GOT3 (cell line): ENCODE data around the gene TIAM2.
"Not testable (repeated sequence)": the region's sequence is repeated elsewhere in the genome, so short reads cannot be mapped to it uniquely, and the experiment has no call there.

Source experiments
- DNase-seq: peaks from one replicate; lab custom pipeline; 2025; ENCODE audit warnings: mixed read lengths; lab: John Stamatoyannopoulos, UW

TIAM2 gene

DNA sequence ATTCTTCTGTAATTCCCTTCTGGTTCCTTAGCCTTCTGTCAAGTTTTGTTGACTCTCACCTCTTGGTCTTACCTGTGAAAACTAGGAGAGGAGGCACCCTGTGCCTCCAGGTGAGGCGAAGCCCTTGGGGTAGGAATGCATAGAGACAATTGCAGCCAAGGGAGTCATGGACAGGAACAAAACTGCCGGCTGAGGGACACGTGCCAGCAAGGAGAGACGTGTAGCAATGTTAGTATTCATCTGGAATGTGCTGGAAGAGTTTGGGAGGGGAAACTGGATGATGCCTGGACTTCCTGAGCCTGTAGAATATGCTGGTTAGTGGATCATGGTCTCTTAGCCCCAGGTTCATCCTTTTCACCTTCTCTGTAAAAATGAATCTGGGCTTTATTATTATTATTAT, 3.9 kb upstream of the TIAM2 start:
- no peak for DNase-seq

DNA sequence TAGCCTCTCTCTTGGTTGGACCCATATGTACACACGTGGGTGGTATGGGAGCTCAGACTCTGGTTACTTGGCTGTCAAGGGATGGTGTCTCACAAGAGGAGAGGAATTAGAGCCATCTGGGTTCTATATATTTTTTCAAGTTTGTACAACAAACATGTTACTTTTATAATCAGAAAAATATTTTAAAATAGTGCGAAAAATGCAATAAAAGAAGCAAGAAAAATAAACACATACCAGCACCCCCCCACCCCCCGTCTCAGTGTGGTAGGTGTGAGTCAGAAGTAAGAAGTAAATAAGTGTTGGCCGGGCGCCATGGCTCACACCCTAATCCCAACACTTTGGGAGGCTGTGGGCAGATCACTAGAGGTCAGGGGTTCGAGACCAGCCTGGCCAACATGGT, 2.1 kb upstream of the TIAM2 start:
- DNase-seq: no peak

DNA sequence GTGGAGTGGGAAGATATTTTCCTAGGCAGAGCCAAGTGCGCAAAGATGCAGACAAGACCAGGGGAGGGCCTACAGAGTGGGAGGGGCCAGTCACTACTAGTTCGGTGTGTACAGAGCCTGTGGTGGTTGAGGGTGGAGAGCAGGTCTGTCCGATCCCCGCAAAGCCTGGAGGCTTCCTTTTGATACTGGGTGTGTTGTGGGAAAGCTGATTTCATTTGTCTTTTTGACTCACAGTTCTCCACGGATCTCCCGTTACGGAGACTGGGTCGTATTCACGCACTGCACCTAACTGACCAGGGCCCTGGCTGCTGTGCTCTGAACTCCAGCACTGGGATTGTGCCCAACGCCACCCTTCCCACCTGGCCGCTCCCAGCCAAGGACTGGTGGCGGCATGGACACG, 1.4 kb upstream of the TIAM2 start:
- no peak for DNase-seq

DNA sequence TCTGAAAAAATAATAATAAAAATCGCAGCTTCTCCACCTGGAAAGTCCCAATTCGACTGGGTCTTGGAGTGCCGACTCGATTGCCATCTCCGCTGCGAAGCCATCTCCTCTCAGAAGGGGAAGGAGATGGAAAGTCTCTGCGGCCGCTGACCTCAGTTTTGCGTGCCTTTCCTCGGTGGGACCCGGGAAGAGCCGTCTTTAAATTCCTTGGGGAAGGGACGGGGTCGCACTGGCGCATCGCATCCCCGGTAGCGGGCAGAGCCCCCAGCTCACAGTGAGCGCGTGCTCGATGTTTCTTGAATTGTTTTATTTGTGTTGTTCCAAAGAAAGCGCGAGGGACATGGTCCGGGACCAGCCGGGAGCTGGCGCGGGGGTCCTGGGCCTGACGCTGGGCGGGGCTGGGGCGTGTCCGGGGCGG, 270 bp upstream of the TIAM2 start:
- no peak for DNase-seq

DNA sequence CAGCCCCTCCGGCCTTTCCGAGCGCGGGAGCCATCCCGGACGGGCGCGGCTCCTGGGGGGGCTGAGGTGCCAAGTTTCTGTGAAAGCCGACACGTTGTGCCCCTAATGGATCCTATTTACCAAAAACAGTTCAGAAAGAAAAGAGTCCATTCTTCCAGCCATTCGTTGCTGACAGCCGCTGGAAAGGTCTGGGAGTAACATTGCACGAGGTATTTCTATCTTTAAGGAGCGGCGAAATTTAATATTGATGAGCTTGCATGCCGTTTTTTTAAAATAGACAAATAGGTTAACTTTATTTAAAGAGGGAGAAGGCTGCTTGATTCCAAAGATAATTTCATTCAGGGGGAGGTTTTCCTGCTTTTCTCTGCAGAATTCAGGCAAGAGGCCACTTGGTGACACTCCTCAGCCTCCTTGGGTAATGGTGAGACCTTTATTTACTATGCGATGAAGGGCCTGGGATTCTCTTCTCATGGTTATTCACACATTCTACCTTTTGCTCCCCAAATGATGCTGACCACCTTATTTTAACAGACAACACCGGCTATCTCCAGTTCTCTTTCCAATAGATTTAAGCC, 988 bp downstream of the TIAM2 start:
- DNase-seq: no peak

DNA sequence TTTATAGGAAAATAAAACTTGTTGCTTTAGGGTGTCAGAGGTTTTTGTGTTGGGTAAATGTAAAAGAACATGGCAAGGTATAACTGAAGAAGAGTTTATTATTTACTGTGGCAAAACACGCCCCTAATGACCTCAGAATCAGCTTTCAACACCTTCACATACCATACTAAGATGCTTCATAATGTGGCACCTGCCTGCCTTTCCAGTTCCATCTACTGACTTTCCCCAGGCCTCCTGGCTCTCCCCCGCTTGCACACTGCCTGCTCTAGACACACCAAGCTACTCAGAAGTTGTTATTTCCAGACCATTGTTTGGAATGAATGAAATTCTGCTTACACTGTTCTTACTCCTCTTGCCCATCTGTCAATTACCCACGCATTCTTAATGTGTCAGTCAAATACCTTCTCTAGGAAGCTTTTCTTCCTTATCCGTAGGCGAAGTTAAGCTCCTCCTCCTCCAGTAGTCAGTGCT, 1.8 kb downstream of the TIAM2 start:
- no peak for DNase-seq

DNA sequence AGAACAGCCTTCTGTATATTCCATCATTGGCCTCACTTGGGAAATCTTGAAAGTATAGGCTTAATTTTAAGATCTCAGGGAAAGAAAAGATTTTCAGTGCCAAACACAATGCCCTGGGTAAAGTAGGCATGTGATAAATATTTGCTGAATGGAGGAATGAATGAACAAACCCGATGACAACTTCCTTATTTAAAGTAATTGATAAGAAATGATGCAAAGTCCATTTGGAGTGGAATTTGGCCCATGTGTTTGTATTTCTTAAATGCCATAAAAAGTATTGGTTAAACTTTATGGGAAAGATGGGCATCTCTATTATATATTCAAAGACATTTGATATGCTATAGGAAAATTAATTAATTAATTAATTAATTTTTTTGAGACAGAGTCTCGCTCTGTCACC, 3.7 kb downstream of the TIAM2 start:
- no peak for DNase-seq

DNA sequence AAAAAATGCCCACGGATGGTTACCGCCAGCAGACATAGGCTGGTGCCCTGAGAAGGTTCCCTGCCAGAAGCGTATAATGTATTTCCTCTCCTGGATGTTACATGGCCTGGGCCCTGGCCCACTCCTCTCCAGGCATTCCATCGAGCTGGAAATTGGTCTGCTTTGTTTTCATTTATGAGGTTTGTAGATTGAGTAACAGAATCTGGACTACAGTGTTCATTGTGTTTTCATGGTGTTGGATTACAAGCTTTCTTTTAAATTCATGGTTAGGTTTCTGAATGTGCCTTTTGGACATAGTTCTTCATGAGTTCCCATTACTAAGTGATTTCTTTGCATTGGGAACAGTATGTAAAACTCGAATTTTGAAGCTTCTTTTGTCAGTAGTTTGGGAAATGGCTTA, 6.4 kb downstream of the TIAM2 start:
- DNase-seq: no peak

DNA sequence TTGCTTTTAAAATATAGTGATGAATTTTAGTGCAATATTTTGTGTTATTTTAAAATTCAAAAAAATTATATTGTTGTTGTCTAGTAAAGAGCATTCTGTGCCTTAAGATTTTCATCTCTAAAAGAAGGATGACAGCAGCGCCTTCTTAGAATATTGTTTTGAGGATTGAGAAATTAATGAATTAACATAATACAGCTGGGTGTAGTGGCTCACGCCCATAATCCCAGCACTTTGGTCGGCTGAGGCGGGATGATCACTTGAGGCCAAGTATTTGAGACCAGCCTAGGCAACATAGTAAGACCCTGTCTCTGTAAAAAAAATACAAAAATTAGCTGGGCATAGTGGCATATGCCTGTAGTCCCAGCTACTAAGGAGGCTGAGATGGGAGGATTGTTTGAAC, 6.8 kb downstream of the TIAM2 start:
- no peak for DNase-seq

DNA sequence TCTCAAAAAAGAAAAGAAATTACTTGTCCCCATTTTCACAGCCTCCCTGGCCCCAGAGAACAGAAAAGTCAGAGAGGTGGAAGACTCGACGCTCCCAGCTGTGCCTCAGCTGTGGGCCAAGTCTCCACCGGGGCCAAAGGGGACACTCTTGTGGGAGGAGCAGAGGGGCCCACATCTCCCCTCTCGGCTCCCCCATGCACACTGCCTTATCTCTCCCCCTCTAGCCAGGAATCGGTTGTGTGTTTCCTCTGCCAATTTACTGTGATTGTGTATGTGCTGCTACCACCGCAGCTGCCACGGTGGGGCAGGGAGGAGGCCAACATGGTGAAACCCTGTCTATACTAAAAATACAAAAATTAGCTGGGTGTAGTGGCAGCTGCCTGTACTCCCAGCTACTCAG, 8.4 kb downstream of the TIAM2 start:
- DNase-seq: no peak

DNA sequence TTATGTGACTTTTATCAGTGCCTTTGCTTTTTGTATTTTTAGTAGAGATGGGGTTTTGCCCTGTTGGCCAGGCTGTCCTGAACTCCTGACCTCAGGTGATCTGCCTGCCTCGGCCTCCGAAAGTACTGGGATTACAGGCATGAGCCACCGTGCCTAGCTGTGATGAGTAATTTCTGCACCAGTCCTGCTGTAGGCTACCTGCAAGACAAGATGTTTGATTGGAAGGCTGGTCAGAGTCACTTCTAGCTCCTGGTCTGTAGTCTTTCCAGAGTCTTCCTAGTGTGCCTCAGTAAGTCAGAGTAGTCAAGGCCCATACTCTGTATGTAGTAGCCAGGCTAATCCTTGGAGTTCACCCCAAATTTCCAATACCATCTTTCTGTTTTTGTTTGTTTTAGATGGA, 8.9 kb downstream of the TIAM2 start:
- DNase-seq: no peak

DNA sequence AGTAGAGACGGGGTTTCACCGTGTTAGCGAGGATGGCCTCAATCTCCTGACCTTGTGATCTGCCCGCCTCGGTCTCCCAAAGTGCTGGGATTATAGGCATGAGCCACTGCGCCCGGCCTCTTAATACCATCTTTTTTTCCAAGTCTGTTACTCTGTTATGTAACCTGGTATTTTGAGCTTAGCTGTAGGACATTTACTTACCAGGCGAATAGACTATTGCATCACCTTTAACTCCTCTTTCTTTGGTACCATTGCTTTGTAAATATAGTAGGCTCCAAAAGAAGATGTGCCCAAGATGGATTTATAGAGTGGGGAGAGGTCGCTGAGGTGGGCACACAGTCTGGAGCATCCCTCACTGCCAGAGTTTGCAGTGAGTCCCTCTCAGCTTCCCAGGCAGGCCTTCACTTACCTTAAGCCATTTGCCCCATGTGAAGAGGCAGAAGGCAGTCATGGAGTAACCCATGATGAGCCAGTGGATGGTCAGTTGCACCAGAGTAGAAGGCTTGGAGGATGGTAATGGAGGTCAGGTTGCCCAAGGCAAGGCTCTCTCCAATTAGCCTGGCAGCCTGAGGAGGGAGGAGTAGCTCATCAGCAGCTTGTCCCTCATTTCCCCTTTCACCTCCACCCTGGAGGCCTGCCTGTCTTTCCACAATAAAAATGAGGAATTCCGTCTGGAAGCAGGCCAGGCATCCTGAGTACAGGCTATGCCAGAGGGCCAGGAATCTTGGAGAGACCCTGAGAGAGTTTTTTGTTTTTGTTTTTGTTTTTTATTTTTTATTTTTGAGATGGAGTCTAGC, 9.7 kb downstream of the TIAM2 start:
- DNase-seq: no peak

DNA sequence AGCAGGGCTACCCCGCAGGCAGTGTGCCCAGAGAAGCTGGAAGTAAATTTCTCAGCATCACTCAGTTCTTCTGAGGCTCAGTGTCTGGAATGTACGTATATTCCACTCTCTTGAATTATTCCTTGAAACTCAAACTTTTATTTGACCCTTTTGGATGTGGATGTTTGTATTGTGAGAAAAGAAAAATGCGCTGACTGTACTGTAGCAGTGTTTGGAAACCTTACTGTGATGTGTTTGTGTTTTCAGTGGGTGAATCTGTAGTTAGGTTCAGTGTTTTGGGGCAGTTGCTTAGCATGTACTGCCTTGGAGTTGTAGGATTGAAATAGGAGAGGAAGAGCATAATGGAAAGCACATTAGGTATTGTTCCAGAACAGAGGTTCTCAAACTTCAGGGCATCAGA, 13.5 kb downstream of the TIAM2 start:
- no peak for DNase-seq

DNA sequence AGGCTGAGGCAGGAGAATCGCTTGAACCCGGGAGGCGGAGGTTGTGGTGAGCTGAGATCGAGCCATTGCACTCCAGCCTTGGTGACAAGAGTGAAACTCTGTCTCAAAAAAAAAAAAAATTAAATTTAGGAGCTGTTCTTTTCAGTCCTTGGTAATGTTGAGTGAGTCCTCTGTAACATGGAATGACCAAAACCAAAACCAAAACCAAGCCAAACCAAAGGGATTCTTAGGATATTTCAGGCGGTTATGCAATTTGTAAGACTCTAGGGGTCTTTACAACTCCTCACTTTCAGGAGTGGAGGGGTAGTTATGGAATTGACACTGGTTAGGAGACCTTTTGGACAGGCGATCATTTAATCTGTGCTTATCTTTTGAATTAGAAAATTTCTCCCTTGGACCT, 15.8 kb downstream of the TIAM2 start:
- no peak for DNase-seq

DNA sequence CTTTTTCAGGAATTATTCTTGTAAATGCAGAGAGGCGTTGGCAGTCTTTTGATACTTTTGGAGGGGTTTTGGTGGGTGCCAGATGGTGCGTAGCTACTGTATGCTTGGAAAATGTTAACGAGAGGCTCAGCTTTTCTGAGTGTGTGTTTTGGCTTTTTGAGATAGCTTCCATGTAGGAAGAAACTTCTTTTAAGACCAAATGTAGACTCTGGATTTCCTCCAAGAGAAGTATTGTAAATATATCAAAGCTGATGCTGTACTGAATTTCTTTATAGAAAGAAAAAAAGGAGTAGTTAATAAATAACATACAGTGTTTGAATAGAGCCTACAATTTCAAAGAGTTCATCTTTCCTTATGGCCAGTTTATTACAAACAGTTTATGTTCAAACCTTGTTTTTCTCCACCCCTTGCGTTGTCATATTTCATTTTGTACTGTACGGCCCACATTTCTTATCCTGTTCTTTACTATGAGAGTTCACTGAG, 16.7 kb downstream of the TIAM2 start:
- DNase-seq: no peak

DNA sequence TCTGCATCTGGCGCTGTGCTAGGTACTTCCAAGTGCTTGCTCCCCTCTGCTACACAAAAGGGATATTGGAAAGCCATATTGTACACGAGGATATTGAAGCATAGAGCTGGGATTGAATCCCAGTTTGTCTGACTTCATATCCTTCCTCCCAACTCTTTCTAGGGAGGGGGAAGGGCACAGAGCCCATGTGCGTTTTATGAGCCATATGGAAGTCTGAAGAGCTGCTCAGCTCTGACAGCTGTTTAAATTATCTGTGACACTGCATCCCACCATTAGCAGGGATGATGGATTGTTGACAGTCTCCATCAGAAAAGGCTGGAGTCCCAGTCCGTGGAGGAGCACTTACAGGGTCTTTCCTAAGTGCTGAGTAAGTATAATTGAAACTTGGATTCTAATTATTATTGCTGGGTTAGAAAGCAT, 18.4 kb downstream of the TIAM2 start:
- no peak for DNase-seq

DNA sequence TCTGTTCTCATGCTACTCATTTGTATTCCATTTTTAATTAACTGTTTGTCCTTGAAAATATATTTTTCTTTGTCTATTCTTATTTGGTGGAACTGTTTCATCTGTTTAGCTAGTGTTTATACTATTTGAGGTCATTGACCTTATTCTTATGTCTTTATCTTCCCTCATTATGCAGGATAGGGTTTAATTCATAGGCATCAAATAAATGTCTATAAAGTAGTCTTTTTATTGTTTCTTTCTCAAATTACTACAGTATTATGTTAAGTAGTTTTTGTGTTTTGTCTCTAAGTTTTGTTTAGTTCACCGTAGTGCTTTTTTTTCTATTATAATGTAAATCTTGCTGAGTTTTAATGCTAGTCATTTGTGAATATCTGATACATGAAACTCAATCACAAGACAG, 19.0 kb downstream of the TIAM2 start:
- no peak for DNase-seq

DNA sequence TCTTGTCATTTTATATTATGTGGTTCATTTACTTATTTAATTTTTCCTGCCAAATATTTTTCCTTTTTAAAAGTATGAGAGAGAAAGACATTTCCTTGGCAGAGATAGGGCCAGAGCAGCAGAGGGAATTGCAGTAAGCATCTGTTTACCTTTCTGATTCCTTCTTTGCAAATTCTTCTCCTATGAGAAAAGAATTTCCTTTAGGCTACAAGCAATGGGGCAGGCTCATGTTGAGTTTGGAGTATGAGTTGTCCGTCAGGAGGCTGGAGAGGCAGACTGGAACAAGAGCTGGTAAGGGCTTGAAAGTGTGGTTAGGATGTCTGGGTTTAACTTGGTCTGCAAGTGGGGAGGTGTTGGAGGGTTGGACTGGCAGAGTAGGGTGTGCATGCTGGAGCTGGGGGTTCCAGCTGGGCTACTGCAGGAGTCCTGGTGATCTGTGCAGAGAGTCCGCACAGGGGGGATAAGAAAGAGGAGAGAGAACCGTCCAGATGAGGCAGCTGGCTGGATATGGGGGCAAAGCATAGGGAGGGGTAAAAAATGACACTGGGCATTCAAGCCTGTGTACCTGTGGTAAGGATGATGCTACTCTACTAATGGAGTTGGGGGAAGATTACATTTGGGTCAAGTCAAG, 19.7 kb downstream of the TIAM2 start:
- no peak for DNase-seq

DNA sequence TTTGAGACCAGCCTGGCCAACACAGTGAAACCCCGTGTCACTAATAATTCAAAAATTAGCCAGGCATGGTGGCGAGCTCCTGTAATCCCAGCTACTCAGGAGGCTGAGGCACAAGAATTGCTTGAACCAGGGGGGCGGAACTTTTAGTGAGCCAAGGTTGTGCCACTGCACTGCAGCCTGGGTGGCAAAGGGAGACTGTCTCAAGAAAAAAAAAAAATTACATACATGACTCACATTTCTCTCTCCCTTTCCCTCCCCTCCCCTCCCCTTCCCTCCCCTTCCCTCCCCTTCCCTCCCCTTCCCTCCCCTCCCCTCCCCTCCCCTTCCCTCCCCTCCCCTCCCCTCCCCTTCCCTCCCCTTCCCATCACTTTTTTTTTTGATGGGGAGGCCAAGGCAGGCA, 23.3 kb downstream of the TIAM2 start:
- DNase-seq: not testable (repeated sequence)

DNA sequence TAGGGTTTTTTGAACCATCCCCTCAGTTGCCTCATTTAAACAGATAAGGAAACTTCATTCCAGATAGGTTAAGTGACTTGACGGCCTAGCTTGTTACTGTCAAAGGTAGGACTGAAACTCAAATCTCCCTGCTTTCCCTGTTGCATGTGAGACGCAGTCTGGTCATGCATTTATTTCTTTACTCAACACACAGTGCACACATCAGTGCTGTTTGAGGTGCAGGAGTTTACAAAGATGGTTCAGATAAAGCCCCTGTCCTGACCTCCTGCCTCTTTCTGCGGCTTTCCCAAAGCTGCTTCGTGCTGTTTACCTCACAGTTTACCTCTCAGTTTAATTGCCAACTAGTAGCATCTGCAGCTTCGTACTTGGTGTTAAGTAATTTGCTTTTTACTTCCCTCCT, 26.6 kb downstream of the TIAM2 start:
- no peak for DNase-seq

DNA sequence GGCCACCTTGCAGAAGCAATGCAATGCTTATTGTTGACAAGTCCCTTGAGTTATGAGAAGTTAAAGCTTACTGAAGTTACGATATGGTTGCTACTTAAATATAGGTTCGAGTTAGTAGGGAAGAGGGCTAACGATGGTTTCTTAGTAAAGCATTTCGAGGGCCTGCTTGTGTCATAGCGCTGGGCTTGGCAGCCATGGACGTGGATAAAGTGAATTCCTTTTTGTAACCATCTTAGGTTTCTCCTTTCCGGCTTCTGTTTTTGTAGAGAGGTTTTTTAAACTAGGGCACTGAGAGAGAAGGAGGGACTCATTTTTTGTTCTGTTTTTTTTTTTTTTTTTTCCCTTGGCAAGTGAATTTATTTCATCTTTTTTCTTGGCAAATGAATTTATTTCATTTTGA, 27.6 kb downstream of the TIAM2 start:
- DNase-seq: no peak

DNA sequence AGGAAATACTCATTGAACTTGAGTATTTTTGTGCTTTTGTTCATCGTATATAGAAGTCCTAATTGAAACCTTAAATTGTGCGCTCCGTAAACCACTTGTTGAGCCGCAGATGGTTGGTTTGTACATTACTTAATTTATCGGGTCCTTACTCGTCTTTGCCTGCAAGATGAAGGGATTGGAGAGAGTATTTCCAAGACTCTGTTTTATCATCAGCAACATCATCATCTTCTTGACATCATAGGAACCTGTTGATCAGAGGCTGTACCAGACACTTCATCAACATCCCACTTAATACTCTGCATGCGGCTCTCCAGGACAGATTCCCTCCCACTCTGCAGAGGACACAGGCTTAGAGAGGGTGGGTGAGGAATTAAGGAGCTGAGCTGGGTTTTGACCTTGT, 28.6 kb downstream of the TIAM2 start:
- DNase-seq: no peak

DNA sequence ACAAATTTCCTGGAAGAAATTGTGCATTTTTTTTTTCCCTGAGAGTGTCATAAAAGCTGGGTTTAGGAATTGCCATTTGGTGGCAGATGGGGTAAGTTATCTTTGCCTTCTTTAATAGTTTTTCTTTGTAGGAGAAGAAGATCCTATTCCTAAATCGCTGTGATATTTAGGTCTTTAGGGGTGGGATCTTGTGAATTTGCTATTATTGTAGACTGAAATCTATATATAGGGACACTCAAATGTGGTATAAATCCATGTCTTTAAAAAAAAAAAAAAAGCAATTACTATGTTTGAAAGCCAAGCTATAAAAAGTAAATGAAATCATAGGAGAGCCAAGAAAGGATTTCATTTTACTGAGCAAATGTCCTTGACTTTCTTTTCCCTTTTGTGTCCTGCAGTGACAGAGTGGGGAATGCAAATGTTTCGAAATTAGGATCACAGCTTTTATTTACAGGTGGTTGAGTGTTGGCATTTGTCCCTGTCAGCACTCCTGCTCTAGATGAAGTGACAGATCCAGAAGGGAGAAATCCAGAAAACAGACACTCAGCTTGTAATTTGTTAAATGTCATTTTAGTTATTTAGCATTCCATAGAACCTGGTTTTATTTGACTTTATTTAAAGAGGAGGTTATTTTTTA, 29.4 kb downstream of the TIAM2 start:
- DNase-seq: no peak
